Osteocyte (in vitro differentiated cells): ENCODE data around the gene ZBED1. TPM values are rescaled to one million over a fixed set of nuclear protein-coding genes. Genes with fewer than 3 reads are reported as not detected.

Source experiments
- DNase-seq: peaks from one replicate; pipeline ENCODE4 v3.0.0; 2021; ENCODE audit warnings: mixed read lengths; ENCODE audit not compliant: unreplicated experiment; ENCODE audit errors: extremely low spot score
- H3K27ac Mint-ChIP-seq: one replicate; pipeline ENCODE4 v1.8.0; 2021; ENCODE audit warnings: mild to moderate bottlenecking, mixed read lengths; ENCODE audit not compliant: unreplicated experiment
- H3K27me3 Mint-ChIP-seq: one replicate; pipeline ENCODE4 v1.8.0; 2021; ENCODE audit warnings: mixed read lengths; ENCODE audit not compliant: unreplicated experiment
- H3K36me3 Mint-ChIP-seq: one replicate; pipeline ENCODE4 v1.8.0; 2021; ENCODE audit warnings: mixed read lengths; ENCODE audit not compliant: unreplicated experiment
- H3K4me1 Mint-ChIP-seq: one replicate; pipeline ENCODE4 v1.8.0; 2021; ENCODE audit warnings: mixed read lengths; ENCODE audit not compliant: unreplicated experiment
- H3K4me3 Mint-ChIP-seq: one replicate; pipeline ENCODE4 v1.8.0; 2021; ENCODE audit warnings: mild to moderate bottlenecking, moderate library complexity, mixed read lengths; ENCODE audit not compliant: unreplicated experiment
- H3K9me3 Mint-ChIP-seq: one replicate; pipeline ENCODE4 v1.8.0; 2021; ENCODE audit warnings: mixed read lengths; ENCODE audit not compliant: unreplicated experiment
- total RNA-seq: library from RNA; stranded (reverse); gene quantifications from 2 replicates; pipeline ENCODE4 v1.2.1, GENCODE V29; 2021
- TF ChIP-seq, protein P1 (sequence below): fragments of 200-600 bp; sonication (generic); IDR thresholded peaks from 2 replicates; pipeline ENCODE4 v1.5.0; 2021; ENCODE audit warnings: antibody characterized with exemption, mild to moderate bottlenecking, moderate library complexity

ZBED1 gene
- total RNA-seq, 1 donor from 2014 or later: 56.4 TPM

DNA sequence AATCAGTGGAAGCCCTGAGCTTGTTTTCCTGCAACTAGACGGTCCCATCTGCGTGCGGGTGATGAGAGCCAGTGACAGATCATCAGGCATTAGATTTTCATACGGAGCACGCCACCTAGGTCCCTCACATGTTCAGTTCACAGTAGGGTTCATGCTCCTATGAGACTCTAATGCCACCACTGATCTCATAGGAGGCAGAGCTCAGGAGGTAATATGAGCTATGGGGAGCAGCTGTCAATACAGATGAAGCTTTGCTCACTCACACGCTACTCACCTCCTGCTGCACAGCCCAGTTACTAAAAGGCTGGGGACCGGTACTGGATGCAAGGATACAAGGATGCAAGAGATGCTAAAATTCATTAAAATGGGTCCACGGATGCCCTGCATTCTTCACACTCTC lies 61.2 kb downstream of the ZBED1 start:
- DNase-seq: no peak
- Mint-ChIP-seq H3K36me3 (peaks cover 21% of the 10 kb centered on the region), H3K27me3 (no peaks in the 10 kb centered on the region), H3K4me3 (no peak overlapping the region), H3K4me1 (no peaks in the 10 kb centered on the region), H3K27ac (no peak overlapping the region), H3K9me3 (no peaks in the 10 kb centered on the region)
- TF ChIP-seq, protein P1, sequence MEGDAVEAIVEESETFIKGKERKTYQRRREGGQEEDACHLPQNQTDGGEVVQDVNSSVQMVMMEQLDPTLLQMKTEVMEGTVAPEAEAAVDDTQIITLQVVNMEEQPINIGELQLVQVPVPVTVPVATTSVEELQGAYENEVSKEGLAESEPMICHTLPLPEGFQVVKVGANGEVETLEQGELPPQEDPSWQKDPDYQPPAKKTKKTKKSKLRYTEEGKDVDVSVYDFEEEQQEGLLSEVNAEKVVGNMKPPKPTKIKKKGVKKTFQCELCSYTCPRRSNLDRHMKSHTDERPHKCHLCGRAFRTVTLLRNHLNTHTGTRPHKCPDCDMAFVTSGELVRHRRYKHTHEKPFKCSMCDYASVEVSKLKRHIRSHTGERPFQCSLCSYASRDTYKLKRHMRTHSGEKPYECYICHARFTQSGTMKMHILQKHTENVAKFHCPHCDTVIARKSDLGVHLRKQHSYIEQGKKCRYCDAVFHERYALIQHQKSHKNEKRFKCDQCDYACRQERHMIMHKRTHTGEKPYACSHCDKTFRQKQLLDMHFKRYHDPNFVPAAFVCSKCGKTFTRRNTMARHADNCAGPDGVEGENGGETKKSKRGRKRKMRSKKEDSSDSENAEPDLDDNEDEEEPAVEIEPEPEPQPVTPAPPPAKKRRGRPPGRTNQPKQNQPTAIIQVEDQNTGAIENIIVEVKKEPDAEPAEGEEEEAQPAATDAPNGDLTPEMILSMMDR: no peak

Other genes with a start within 250 kb of the ZBED1 start
- gene DHRSX, start within 50 bp of the ZBED1 start, total RNA-seq: 42.2 and 45.0 TPM in 2 replicates
- 621 and 679 TPM in 2 replicates for gene CD99, start 190.3 kb upstream of the ZBED1 start, total RNA-seq